Ectodermal cell (in vitro differentiated cells): ENCODE measurements around the gene TAOK2.

Experiments used
- H3K27ac ChIP-seq: 2 replicates; pipeline ENCODE4 v1.7.0; 2013; ENCODE audit warnings: mild to moderate bottlenecking, low read depth, low read length; ENCODE audit not compliant: insufficient read depth, poor library complexity, severe bottlenecking
- H3K27me3 ChIP-seq: 2 replicates; pipeline ENCODE4 v1.7.0; 2013; ENCODE audit warnings: mild to moderate bottlenecking, low read length; ENCODE audit not compliant: insufficient read depth, control insufficient read depth, poor library complexity, severe bottlenecking
- H3K36me3 ChIP-seq: one replicate; pipeline ENCODE4 v1.7.0; 2013; ENCODE audit warnings: low read length; ENCODE audit not compliant: control insufficient read depth, insufficient read depth
- H3K4me1 ChIP-seq: one replicate; pipeline ENCODE4 v1.7.0; 2013; ENCODE audit warnings: low read length; ENCODE audit not compliant: control insufficient read depth, insufficient read depth
- H3K4me3 ChIP-seq: 2 replicates; pipeline ENCODE4 v1.7.0; 2013; ENCODE audit warnings: low read depth, low read length, control low read depth; ENCODE audit not compliant: insufficient read depth
- H3K9me3 ChIP-seq: 2 replicates; pipeline ENCODE4 v1.7.0; 2013; ENCODE audit warnings: mild to moderate bottlenecking, low read length, moderate library complexity; ENCODE audit not compliant: control insufficient read depth
- whole genome bisulfite sequencing, 2 experiments: methylation state at CpG; one replicate each; pipeline ENCODE4 v1.1.7; 2013; ENCODE audit warnings: missing lambda C conversion rate in 2 of 2; 5-methylcytosine and 5-hydroxymethylcytosine counted together

Gene TAOK2

GRCh38 chr16:29978081-29978480 is 4.4 kb downstream of the TAOK2 start:
- WGBS, 2 experiments = 96 to 97% methylated on average over 9 of the region's 9 CpGs
- Histone ChIP-seq H3K9me3 (peaks cover under 1% of the 10 kb centered on the region), H3K4me3 (no peak overlapping the region), H3K27ac (no peak overlapping the region), H3K27me3 (no peaks in the 10 kb centered on the region), H3K4me1 (peaks cover 26% of the 10 kb centered on the region), H3K36me3 (peaks cover 48% of the 10 kb centered on the region)

GRCh38 chr16:29978564-29979270 is 5.0 kb downstream of the TAOK2 start:
- Histone ChIP-seq H3K27me3 (no peaks in the 10 kb centered on the region), H3K4me3 (no peak overlapping the region), H3K36me3 (peaks cover 55% of the 10 kb centered on the region), H3K4me1 (peaks cover 26% of the 10 kb centered on the region), H3K27ac (no peak overlapping the region), H3K9me3 (no peaks in the 10 kb centered on the region)
- WGBS, 2 experiments = 94 to 95% methylated on average over 9 of the region's 9 CpGs

- no peak overlapping the region for H3K27ac ChIP-seq
- no peaks in the 10 kb centered on the region for H3K4me1 ChIP-seq
- no peaks in the 10 kb centered on the region for H3K9me3 ChIP-seq
- no peak overlapping the region for H3K4me3 ChIP-seq
- peaks cover 85% of the 10 kb centered on the region for H3K36me3 ChIP-seq
- 94 to 95% methylated on average over 24 of the region's 24 CpGs for WGBS, 2 experiments
- no peaks in the 10 kb centered on the region for H3K27me3 ChIP-seq
Observed at GRCh38 chr16:29982560-29983419, 9.1 kb downstream of the TAOK2 start.

GRCh38 chr16:29983420-29984136 is 9.9 kb downstream of the TAOK2 start:
- Histone ChIP-seq H3K27ac (no peak overlapping the region), H3K36me3 (peaks cover 81% of the 10 kb centered on the region), H3K9me3 (no peaks in the 10 kb centered on the region)

GRCh38 chr16:29984137-29984763 is 10.6 kb downstream of the TAOK2 start:
- Histone ChIP-seq H3K9me3 (no peaks in the 10 kb centered on the region), H3K4me1 (no peaks in the 10 kb centered on the region), H3K4me3 (no peak overlapping the region), H3K27me3 (no peaks in the 10 kb centered on the region), H3K27ac (no peak overlapping the region), H3K36me3 (peaks cover 78% of the 10 kb centered on the region)
- 96% methylated on average over 6 of the region's 6 CpGs for WGBS, 2 experiments

More at GRCh38 chr16:29983420-29984136, 9.9 kb downstream of the TAOK2 start:
- no peak overlapping the region for H3K4me3 ChIP-seq
- H3K4me1 ChIP-seq = no peaks in the 10 kb centered on the region
- H3K27me3 ChIP-seq = no peaks in the 10 kb centered on the region
- WGBS, 2 experiments = 95 to 96% methylated on average over 12 of the region's 12 CpGs

GRCh38 chr16:29984764-29985147 is 11.1 kb downstream of the TAOK2 start:
- Histone ChIP-seq H3K4me1 (no peaks in the 10 kb centered on the region), H3K27me3 (no peaks in the 10 kb centered on the region), H3K4me3 (no peak overlapping the region), H3K9me3 (no peaks in the 10 kb centered on the region), H3K27ac (no peak overlapping the region), H3K36me3 (peaks cover 78% of the 10 kb centered on the region)
- 93 to 97% methylated on average over 5 of the region's 5 CpGs for WGBS, 2 experiments

GRCh38 chr16:29985271-29985811 is 11.7 kb downstream of the TAOK2 start:
- WGBS, 2 experiments = 96% methylated on average over 28 of the region's 28 CpGs
- H3K9me3 ChIP-seq = no peaks in the 10 kb centered on the region
- H3K27me3 ChIP-seq = no peaks in the 10 kb centered on the region
- H3K4me1 ChIP-seq = no peaks in the 10 kb centered on the region
- no peak overlapping the region for H3K27ac ChIP-seq
- H3K36me3 ChIP-seq = peaks cover 77% of the 10 kb centered on the region
- no peak overlapping the region for H3K4me3 ChIP-seq

- Histone ChIP-seq H3K27me3 (no peaks in the 10 kb centered on the region), H3K27ac (no peak overlapping the region), H3K4me1 (no peaks in the 10 kb centered on the region), H3K4me3 (no peak overlapping the region), H3K36me3 (peaks cover 72% of the 10 kb centered on the region), H3K9me3 (no peaks in the 10 kb centered on the region)
- 97% methylated on average over 20 of the region's 20 CpGs for WGBS, 2 experiments
Observed at GRCh38 chr16:29986231-29986630, 12.6 kb downstream of the TAOK2 start.

GRCh38 chr16:29986931-29987330 is 13.3 kb downstream of the TAOK2 start:
- H3K27ac ChIP-seq = no peak overlapping the region
- no peaks in the 10 kb centered on the region for H3K27me3 ChIP-seq
- peaks cover 69% of the 10 kb centered on the region for H3K36me3 ChIP-seq
- no peaks in the 10 kb centered on the region for H3K4me1 ChIP-seq
- no peaks in the 10 kb centered on the region for H3K9me3 ChIP-seq
- no peak overlapping the region for H3K4me3 ChIP-seq
- 96% methylated on average over 5 of the region's 5 CpGs for WGBS, 2 experiments
